K562 (cell line): ENCODE data around the gene IFT52. TPM values are rescaled to one million over a fixed set of nuclear protein-coding genes. Genes with fewer than 3 reads are reported as not detected.

Experiments
- BRD4 ChIP-seq: fragments of 200-600 bp; sonication (generic); IDR thresholded peaks from 2 replicates; pipeline ENCODE4 v1.6.1; 2017; ENCODE audit warnings: inconsistent platforms
- CHD7 ChIP-seq: fragments of 200-600 bp; sonication (generic); IDR thresholded peaks from one replicate; pipeline ENCODE4 v1.6.1; 2012; ENCODE audit warnings: mild to moderate bottlenecking, low read depth, low read length, inconsistent platforms
- E2F1 ChIP-seq: sonication (generic); formaldehyde crosslinking; IDR thresholded peaks from 2 replicates; pipeline ENCODE4 v1.8.1; 2023; ENCODE audit warnings: mild to moderate bottlenecking, missing genetic modification reagents, moderate library complexity
- ELF4 ChIP-seq: fragments of 450-650 bp; formaldehyde crosslinking; IDR thresholded peaks from 2 replicates; pipeline ENCODE4 v1.4.0; 2022; ENCODE audit warnings: missing genetic modification characterization
- FOXJ3 ChIP-seq: sonication (generic); formaldehyde crosslinking; IDR thresholded peaks from 2 replicates; pipeline ENCODE4 v1.4.0; 2020; ENCODE audit warnings: mild to moderate bottlenecking, missing genetic modification reagents
- KDM1A ChIP-seq, 2 experiments: fragments of 450-650 bp; IDR thresholded peaks; 2 replicates each; pipeline ENCODE4 v1.6.1; 2016; ENCODE audit warnings: mild to moderate bottlenecking in 2 of 2
- POLR2G ChIP-seq: fragments of 200-400 bp; formaldehyde crosslinking; IDR thresholded peaks from 2 replicates; pipeline ENCODE4 v1.6.1; 2017; ENCODE audit warnings: low read depth, mild to moderate bottlenecking, antibody characterized with exemption, low read length, moderate library complexity
- SRSF7 ChIP-seq: fragments of 200-400 bp; formaldehyde crosslinking; optimal IDR thresholded peaks from 2 replicates; pipeline ENCODE3; 2017; ENCODE audit warnings: mild to moderate bottlenecking, low read depth, low read length
- TAF9B ChIP-seq: fragments of 450-650 bp; IDR thresholded peaks from 2 replicates; pipeline ENCODE4 v1.6.1; 2018; ENCODE audit warnings: mild to moderate bottlenecking; ENCODE audit not compliant: partially characterized antibody
- polyA plus RNA-seq, 8 experiments: library from polyadenylated mRNA; depleted of rRNA in 4 of 8; stranded (reverse) in 5 of 8; unstranded in 3 of 8; fragments of >200 nt; fragmentation: Nextera tagmentation in 2 of 8; fragmentation: Illumina TruSeq in 1 of 8; extraction: Ambion mirVana in 2 of 8; extraction: Trizol in 1 of 8; gene quantifications; 2 replicates each; pipeline versions ENCODE4 v1.2.1 to v1.2.3, GENCODE V29; 2011 to 2014; ENCODE audit warnings: inconsistent platforms in 1 of 8, missing spikeins in 1 of 8
- total RNA-seq, 7 experiments: library from RNA; depleted of rRNA in 6 of 7; stranded (reverse); fragments of >200 nt in 6 of 7; fragmentation: Illumina TruSeq in 2 of 7; extraction: Trizol in 2 of 7; gene quantifications; 2 replicates each; pipeline versions ENCODE4 v1.2.1 to v1.2.3, GENCODE V29; 2011 to 2021; ENCODE audit warnings: low replicate concordance in 1 of 7

Gene IFT52
- total and polyA plus RNA-seq, 9 of the 15 experiments (the other 6 are each of a cell fraction or from before 2014, with no cell fraction given) = 11.0 to 31.4 (median 20.4) TPM

GRCh38 chr20:43590392-43591303 lies at the start of gene IFT52 (continued):
- no peak for TF ChIP-seq CHD7
- no peak for TF ChIP-seq SRSF7
- TF ChIP-seq E2F1 (CRISPR knock-in tag) = peak; percentile 44; the same call in 1 of the 2 replicates
- no peak for TF ChIP-seq TAF9B
- peak in 1 of 2 experiments; percentile 77; a peak in 2 of 4 replicates for TF ChIP-seq KDM1A (IDR thresholded peaks at IDR 0.05)
- peak; percentile 17; the same call in 1 of the 2 replicates for TF ChIP-seq ELF4 (CRISPR knock-in tag)
- TF ChIP-seq FOXJ3 = no peak
- TF ChIP-seq BRD4 = no peak
- TF ChIP-seq POLR2G = peak; percentile 67
